NCI-H146 treated with DMSO at 0.1 percent for 48 hours (cell line): ENCODE results near the gene FAM20B.
"Not testable (repeated sequence)": the region's sequence is repeated elsewhere in the genome, so short reads cannot be mapped to it uniquely, and the experiment has no call there.

Experiments used
- DNase-seq: peaks from one replicate; lab custom pipeline; 2025; ENCODE audit not compliant: unreplicated experiment; lab: John Stamatoyannopoulos, UW

Gene FAM20B

GRCh38 chr1:179025125-179025974 is at the start of gene FAM20B:
Gene FAM20B, plus strand, starts transcription at chr1:179025894. Its CDS starts 17,954 bp downstream, at chr1:179043848.
- peak; percentile 76 for DNase-seq

GRCh38 chr1:178976541-178976940 is 49.2 kb upstream of the FAM20B start:
- DNase-seq: no peak

GRCh38 chr1:178986204-178986603 is 39.5 kb upstream of the FAM20B start:
- no peak for DNase-seq

- not testable (repeated sequence) for DNase-seq
These were observed 37.5 kb upstream of the FAM20B start for GRCh38 chr1:178988198-178988597.

- no peak for DNase-seq
These were observed 32.1 kb upstream of the FAM20B start for GRCh38 chr1:178993559-178993958.

GRCh38 chr1:178997428-178997827 is 28.3 kb upstream of the FAM20B start:
- no peak for DNase-seq

- no peak for DNase-seq
These were observed 27.4 kb upstream of the FAM20B start for GRCh38 chr1:178998295-178998694.

- no peak for DNase-seq
These were observed 26.6 kb upstream of the FAM20B start for GRCh38 chr1:178999061-178999460.

GRCh38 chr1:179001451-179001850 is 24.2 kb upstream of the FAM20B start:
- no peak for DNase-seq

GRCh38 chr1:179002064-179002463 is 23.6 kb upstream of the FAM20B start:
- not testable (repeated sequence) for DNase-seq

GRCh38 chr1:179002552-179003345 is 22.9 kb upstream of the FAM20B start:
- DNase-seq: peak; percentile 39

- DNase-seq: no peak
These were observed 22.1 kb upstream of the FAM20B start for GRCh38 chr1:179003512-179004066.

GRCh38 chr1:179007233-179007632 is 18.5 kb upstream of the FAM20B start:
- no peak for DNase-seq

- DNase-seq: no peak
These were observed 15.0 kb upstream of the FAM20B start for GRCh38 chr1:179010671-179011070.

GRCh38 chr1:179012038-179012437 is 13.7 kb upstream of the FAM20B start:
- DNase-seq: no peak

GRCh38 chr1:179014123-179014522 is 11.6 kb upstream of the FAM20B start:
- DNase-seq: no peak

GRCh38 chr1:179015396-179015795 is 10.3 kb upstream of the FAM20B start:
- no peak for DNase-seq

- no peak for DNase-seq
These were observed 8.8 kb upstream of the FAM20B start for GRCh38 chr1:179016706-179017382.

GRCh38 chr1:179017383-179018326 is 8.0 kb upstream of the FAM20B start:
- DNase-seq: no peak

- DNase-seq: peak; percentile 46
These were observed 3.8 kb upstream of the FAM20B start for GRCh38 chr1:179021873-179022272.
